ENCODE data around the gene SGO2.

SGO2 gene

DNA sequence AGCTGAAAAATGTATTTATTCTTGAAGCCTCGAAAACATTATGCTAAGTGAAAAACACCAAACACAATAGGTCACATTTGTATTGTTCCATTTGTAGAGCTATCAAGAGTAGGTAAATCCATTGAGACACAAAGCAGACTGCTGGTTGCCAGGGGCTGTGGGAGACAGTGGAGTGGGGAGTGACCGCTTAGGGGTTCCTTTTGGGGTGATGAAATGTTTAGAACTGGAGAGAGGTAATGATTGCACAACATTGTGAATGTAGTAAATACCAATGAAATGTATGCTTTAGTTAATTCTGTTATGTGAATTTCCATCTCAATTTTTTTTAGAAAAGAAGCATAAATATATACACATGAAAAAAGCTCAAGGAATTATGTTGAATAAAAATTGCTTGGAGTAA lies 32.0 kb upstream of the SGO2 start:
- in situ Hi-C loops (cut with HindIII; ENCODE audit: low pct_unique_long_range_greater_than_20kb, low sequenced_read_pairs) = no loop called here
- DNase-seq (ENCODE audit: low read depth in 1 of 2, low spot score in 1 of 2) = no peak
- TF ChIP-seq JUND (IDR thresholded peaks at IDR 0.05; ENCODE audit: low read depth) = no peak

DNA sequence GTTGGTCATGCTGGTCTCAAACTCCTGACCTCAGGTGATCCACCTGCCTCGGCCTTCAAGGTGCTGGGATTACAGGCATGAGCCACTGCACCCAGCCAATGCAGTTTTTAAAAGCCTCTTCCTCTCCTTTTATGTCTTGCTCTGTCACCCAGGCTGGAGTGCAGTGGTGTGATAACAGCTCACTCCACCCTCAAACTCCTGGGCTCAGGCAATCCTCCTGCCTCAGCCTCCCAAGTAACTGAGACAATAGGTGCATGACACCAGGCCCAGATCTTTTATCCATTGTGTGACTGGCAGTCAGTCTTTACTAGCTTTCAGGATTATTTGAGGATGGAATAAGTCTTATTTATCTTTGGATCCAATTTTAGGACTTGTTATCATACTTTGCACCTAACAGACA lies 29.3 kb upstream of the SGO2 start:
- in situ Hi-C loops (cut with HindIII; ENCODE audit: low pct_unique_long_range_greater_than_20kb, low sequenced_read_pairs) = no loop called here
- no peak for DNase-seq (ENCODE audit: low read depth in 1 of 2, low spot score in 1 of 2)
- no peak for TF ChIP-seq JUND (IDR thresholded peaks at IDR 0.05; ENCODE audit: low read depth)

DNA sequence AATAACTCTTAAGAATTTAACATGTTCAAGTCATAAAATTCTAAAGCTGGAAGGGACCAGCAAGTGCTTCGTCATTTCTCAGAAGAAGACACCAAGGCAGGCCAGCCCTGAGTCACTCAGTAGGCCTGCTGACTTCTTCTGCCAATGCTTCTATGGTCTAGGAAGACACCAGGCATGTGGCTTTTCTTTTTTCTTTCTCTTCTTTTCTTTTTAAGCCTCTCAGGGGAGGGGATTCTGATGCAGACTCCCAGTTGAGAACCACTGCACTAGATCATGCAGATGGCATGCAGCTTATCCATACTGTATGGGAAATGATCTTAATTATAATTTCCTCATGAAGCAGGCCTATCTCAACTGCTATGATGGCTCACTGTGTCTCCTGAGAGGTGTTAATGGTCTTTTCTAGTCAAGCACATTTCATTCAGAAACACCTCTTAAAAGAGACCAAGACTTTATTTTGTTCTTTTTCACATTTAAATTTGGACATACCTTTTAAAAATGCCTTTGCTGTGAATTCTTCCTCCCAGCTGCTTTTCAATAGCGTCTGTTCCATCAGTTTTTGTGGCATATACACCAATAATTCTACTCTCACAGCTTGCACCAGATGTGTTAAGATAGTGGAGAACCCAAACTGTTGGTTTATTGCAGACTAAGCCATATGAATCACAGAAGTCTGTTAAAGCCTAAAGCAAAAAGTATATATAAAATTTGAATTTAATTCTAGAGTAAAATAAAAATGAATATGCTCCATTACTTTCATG lies 27.4 kb upstream of the SGO2 start:
- no peak for DNase-seq (ENCODE audit: low read depth in 1 of 2, low spot score in 1 of 2)
- in situ Hi-C loops (cut with HindIII; ENCODE audit: low pct_unique_long_range_greater_than_20kb, low sequenced_read_pairs) = no loop called here
- no peak for TF ChIP-seq JUND (IDR thresholded peaks at IDR 0.05; ENCODE audit: low read depth)

DNA sequence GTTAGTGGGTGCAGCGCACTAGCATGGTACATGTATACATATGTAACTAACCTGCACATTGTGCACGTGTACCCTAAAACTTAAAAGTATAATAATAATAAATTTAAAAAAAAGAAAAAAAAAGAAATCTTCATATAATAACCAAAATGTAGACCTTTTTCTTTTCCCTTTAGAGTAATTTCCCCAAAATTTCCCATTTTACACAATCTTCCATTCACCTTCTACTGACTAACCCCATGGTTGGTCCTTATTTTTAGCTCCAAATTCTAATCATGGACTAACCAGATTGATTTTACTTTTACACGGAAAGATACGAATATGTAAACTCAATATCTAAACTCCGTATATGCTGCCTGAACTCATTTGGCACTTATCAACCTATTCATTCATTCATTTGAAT lies 23.8 kb upstream of the SGO2 start:
- no peak for TF ChIP-seq JUND (IDR thresholded peaks at IDR 0.05; ENCODE audit: low read depth)
- no peak for DNase-seq (ENCODE audit: low read depth in 1 of 2, low spot score in 1 of 2)
- in situ Hi-C loops (cut with HindIII; ENCODE audit: low pct_unique_long_range_greater_than_20kb, low sequenced_read_pairs) = no loop called here

DNA sequence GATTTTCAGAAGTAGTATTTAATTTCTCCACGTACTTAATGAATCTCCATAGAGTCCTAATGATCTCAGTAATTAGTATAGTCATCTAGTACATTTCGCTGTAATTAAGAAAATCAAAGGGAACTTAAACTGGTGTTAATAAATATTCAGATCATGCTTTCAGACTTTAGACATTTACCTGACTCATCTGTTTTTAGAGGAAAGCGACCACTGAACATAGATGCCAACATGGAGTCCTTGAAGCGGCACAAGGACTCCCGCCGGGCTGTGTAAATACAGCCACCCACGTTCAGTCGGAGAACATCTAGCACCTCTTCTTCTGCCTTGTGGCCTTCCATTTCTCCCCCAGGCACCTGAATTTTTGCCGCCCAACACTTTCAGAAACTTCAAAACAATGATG lies 19.3 kb upstream of the SGO2 start:
- TF ChIP-seq JUND (IDR thresholded peaks at IDR 0.05; ENCODE audit: low read depth) = no peak
- in situ Hi-C loops (cut with HindIII; ENCODE audit: low pct_unique_long_range_greater_than_20kb, low sequenced_read_pairs) = no loop called here
- no peak for DNase-seq (ENCODE audit: low read depth in 1 of 2, low spot score in 1 of 2)

DNA sequence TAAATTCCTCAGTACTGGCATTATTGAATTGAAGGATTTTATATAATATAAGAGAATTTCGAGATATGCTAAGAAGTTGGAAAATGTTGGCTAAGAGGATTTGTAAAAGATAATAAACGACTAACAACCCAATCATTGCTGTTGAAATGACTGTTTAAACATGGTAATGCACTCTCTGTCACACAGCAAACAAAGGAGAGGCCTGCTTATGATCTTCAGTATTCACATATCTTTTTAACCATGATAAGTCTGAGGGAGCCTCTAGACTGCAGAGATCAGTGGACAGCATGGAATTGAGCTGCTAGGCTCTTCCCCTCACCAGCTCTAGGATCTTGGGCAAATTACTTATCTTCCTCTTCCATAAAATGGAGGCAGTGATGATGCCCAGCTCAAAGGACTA lies 18.8 kb upstream of the SGO2 start:
- in situ Hi-C loops (cut with HindIII; ENCODE audit: low pct_unique_long_range_greater_than_20kb, low sequenced_read_pairs) = no loop called here
- no peak for DNase-seq (ENCODE audit: low read depth in 1 of 2, low spot score in 1 of 2)

DNA sequence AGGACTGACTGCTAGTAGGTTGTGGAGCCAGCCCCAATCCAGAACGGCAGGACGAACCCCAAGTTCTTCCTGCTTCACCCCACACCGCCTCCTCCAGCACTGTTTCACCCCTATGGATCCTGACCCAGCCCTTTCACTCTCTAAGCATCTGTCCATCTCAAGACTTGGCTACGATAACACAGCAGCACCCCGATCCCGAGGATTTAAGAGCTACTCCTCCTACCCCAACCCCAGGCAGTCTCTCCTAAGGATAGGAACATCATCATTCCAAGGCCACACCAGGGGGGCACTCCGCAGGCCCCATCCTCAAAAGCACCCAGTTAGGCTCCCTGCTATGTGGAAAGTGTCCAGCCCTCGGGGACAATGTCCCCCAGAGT lies 16.8 kb upstream of the SGO2 start:
- no peak for TF ChIP-seq JUND (IDR thresholded peaks at IDR 0.05; ENCODE audit: low read depth)
- in situ Hi-C loops (cut with HindIII; ENCODE audit: low pct_unique_long_range_greater_than_20kb, low sequenced_read_pairs) = no loop called here
- DNase-seq (ENCODE audit: low read depth in 1 of 2, low spot score in 1 of 2) = no peak

More for the DNA sequence above, 18.8 kb upstream of the SGO2 start:
- no peak for TF ChIP-seq JUND (IDR thresholded peaks at IDR 0.05; ENCODE audit: low read depth)

DNA sequence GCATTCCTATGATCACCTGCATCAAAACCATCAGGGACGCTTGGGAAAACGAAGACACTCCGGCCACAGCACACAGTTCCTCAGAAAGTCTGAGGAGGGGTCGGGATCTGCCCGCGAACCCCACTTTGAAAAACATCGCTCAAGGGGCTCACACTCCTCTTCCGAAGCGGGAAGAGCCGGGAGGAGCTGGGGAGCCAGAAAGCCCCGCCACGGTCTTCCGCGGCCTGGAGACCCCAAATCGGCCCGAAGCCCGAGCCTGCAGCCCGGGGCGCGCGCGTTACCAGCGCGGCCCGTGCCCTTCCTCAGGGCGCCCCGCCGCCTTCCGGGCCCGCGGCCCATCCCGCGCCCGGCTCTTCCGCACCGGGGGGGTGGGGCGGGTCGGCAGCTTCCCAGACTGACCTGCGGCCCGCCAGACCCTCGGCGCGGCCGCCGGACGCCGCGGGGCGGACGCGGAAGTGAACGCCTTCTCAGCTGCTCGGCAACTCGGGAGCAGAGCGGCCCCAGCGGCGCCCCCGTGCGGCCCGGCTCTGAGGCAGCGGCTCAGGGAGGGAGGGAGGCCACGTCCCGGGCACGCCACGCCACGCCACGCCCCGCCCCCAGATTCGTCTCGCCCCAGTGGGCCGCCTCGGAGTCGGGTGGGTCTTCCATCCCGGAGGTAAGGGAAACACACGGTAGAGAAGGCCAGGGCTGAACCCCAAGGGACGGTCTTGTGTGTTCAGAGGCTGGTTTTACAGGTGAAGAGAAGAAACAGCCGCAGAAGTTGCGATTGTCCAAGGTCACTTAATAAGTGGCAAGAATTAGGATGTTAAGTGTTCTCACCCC lies 16.2 kb upstream of the SGO2 start, which contains the start of gene KCTD18:
TSS of gene KCTD18 (minus strand) at position 457 of the 822 bp plus-strand sequence. CDS start 3,052 bp downstream, outside the sequence.
- no peak for TF ChIP-seq JUND (IDR thresholded peaks at IDR 0.05; ENCODE audit: low read depth)
- in situ Hi-C loops (cut with HindIII; ENCODE audit: low pct_unique_long_range_greater_than_20kb, low sequenced_read_pairs) = no loop called here
- peak; percentile 82 to 89 for DNase-seq (ENCODE audit: low read depth in 1 of 2, low spot score in 1 of 2)

DNA sequence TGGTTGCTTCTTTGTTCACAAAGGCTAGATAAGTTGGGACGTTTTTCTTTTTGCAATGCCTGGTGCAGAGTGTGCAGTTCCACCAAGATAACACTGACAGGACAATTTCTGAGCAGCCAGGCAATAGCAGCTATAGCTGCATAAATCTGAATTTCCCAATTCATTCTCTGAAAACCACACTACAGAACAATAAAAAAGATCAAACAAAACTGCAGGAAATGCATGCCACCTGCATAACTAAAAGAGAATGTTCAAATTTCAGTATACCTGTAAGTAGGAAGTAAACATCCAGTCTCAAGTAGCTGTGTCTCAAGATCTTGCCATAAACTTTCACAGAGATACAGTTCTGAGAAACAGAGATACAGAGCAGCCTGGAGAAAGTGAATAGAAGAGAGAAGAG lies 10.9 kb upstream of the SGO2 start:
- no peak for DNase-seq (ENCODE audit: low read depth in 1 of 2, low spot score in 1 of 2)
- TF ChIP-seq JUND (IDR thresholded peaks at IDR 0.05; ENCODE audit: low read depth) = no peak
- in situ Hi-C loops (cut with HindIII; ENCODE audit: low pct_unique_long_range_greater_than_20kb, low sequenced_read_pairs) = no loop called here

DNA sequence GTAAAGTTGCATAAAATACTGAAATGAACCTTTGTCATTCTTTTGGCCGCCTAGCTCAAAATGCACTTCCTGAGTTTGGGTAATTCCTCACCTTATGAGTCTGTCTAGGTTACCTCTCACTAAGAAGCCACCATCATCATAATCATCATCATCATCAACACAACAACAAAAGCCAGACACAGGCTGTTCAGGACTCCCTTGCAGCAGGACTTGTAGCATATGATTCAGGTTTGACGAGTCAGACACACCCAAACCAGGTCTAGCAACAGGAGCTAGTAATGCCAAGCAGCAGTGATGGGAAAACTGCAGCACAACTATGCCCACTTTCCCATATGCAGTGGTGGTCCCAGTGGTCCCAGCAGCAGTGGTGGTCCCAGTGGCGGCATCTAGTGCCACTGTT lies 2.8 kb upstream of the SGO2 start:
- in situ Hi-C loops (cut with HindIII; ENCODE audit: low pct_unique_long_range_greater_than_20kb, low sequenced_read_pairs) = no loop called here
- no peak for DNase-seq (ENCODE audit: low read depth in 1 of 2, low spot score in 1 of 2)
- TF ChIP-seq JUND (IDR thresholded peaks at IDR 0.05; ENCODE audit: low read depth) = no peak

DNA sequence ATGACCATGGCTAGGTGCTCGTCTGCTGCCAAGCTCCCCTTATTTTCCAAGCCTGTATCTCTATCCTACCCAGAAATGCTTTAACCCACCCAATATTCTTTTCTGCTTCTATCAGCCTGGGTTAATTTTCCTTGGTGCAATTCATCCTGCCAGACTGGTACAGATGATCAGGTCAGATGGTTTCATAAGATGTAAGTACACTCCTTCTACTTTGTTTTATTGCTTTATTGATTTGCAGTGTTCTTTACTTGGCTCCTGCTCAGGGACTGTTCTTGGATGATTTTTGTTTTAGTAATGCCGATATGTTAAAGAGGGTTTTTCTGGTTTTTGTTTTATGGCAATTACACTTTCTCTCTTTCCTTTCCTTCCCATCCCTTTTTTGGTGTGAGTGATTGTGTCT lies 2.4 kb upstream of the SGO2 start:
- in situ Hi-C loops (cut with HindIII; ENCODE audit: low pct_unique_long_range_greater_than_20kb, low sequenced_read_pairs) = no loop called here
- no peak for TF ChIP-seq JUND (IDR thresholded peaks at IDR 0.05; ENCODE audit: low read depth)
- DNase-seq (ENCODE audit: low read depth in 1 of 2, low spot score in 1 of 2) = no peak

DNA sequence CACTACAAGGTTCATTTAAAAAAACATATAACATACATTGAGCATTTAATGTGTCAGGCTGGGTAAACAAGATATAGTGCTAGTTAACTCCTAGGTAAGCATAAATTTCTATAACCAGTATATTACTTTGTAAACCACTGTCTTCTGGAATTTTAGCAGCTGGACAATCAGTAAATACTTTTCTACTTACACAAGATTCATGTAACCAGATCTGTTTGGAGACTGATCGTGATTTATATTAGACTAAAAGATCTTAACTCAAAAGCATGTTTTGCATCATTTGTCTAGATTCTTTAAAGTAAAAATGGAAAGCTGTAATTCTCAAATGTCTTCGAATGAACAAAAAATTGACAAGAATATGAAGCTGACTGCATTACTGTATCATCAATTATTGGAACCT lies 941 bp upstream of the SGO2 start:
- no peak for DNase-seq (ENCODE audit: low read depth in 1 of 2, low spot score in 1 of 2)
- in situ Hi-C loops (cut with HindIII; ENCODE audit: low pct_unique_long_range_greater_than_20kb, low sequenced_read_pairs) = no loop called here
- no peak for TF ChIP-seq JUND (IDR thresholded peaks at IDR 0.05; ENCODE audit: low read depth)

DNA sequence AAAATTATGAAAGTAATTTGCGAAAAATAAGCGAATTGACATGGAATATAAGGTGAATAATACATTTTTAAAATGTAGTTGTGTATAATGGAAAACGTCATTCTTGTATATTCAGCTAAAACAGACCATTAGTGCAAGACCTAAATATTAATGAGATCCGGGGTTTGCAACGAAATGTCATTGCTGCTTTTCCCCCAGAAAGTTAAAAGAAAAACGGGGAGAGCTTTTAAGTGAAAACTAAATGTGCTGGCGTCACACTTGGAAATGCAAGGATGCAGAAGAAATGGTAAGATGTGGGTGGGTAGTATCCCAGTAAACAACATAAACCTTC lies 491 bp upstream of the SGO2 start:
- no peak for TF ChIP-seq JUND (IDR thresholded peaks at IDR 0.05; ENCODE audit: low read depth)
- DNase-seq (ENCODE audit: low read depth in 1 of 2, low spot score in 1 of 2) = no peak
- in situ Hi-C loops (cut with HindIII; ENCODE audit: low pct_unique_long_range_greater_than_20kb, low sequenced_read_pairs) = no loop called here
